MM.1S (cell line): ENCODE results near the gene COBLL1.

Source experiments
- DNase-seq: peaks from one replicate; pipeline ENCODE4 v3.0.0-alpha.2; 2015
- H2AFZ ChIP-seq: fragments of 300-600 bp; sonication (generic); 2 replicates; pipeline ENCODE4 v1.6.0; 2016; ENCODE audit warnings: antibody characterized with exemption, low read length
- H3F3A ChIP-seq: fragments of 300-600 bp; sonication (generic); 2 replicates; pipeline ENCODE4 v1.6.1; 2016; ENCODE audit warnings: mild to moderate bottlenecking, antibody characterized with exemption, low read length, moderate library complexity, mixed read lengths; ENCODE audit not compliant: insufficient read depth
- H3K27ac ChIP-seq: fragments of 300-600 bp; sonication (generic); 2 replicates; pipeline ENCODE4 v1.5.1; 2016; ENCODE audit warnings: mild to moderate bottlenecking, low read length
- H3K27me3 ChIP-seq: fragments of 300-600 bp; sonication (generic); replicated peaks from 2 replicates; pipeline ENCODE4 v1.6.0; 2016; ENCODE audit warnings: low read length; ENCODE audit not compliant: insufficient read depth
- H3K36me3 ChIP-seq: fragments of 300-600 bp; sonication (generic); replicated peaks from 2 replicates; pipeline ENCODE4 v1.6.1; 2016; ENCODE audit warnings: mild to moderate bottlenecking, low read length, mixed read lengths; ENCODE audit not compliant: insufficient read depth
- H3K4me1 ChIP-seq: fragments of 300-600 bp; sonication (generic); 2 replicates; pipeline ENCODE4 v1.6.1; 2016; ENCODE audit warnings: low read length, mixed read lengths
- H3K4me2 ChIP-seq: fragments of 300-600 bp; sonication (generic); 2 replicates; pipeline ENCODE4 v1.6.0; 2016; ENCODE audit warnings: low read depth, low read length
- H3K4me3 ChIP-seq: fragments of 300-600 bp; sonication (generic); 2 replicates; pipeline ENCODE4 v1.5.1; 2016; ENCODE audit warnings: low read length, mixed read lengths
- H3K79me2 ChIP-seq: fragments of 300-600 bp; sonication (generic); 2 replicates; pipeline ENCODE4 v1.6.1; 2016; ENCODE audit warnings: mixed run types, low read length, mixed read lengths
- H3K9ac ChIP-seq: fragments of 300-600 bp; sonication (generic); 2 replicates; pipeline ENCODE4 v1.6.1; 2016; ENCODE audit warnings: low read length, mixed read lengths
- H3K9me2 ChIP-seq: fragments of 300-600 bp; sonication (generic); replicated peaks from 2 replicates; pipeline ENCODE4 v1.6.1; 2016; ENCODE audit warnings: mild to moderate bottlenecking, low read length, mixed read lengths; ENCODE audit not compliant: insufficient read depth
- H3K9me3 ChIP-seq: fragments of 300-600 bp; sonication (generic); replicated peaks from 2 replicates; pipeline ENCODE4 v1.6.1; 2016; ENCODE audit warnings: mild to moderate bottlenecking, low read length, mixed read lengths; ENCODE audit not compliant: insufficient read depth
- H4K20me1 ChIP-seq: fragments of 300-600 bp; sonication (generic); 2 replicates; pipeline ENCODE4 v1.6.1; 2016; ENCODE audit warnings: mild to moderate bottlenecking, low read length, moderate library complexity, mixed read lengths; ENCODE audit not compliant: insufficient read depth
- CTCF ChIP-seq: fragments of 300-600 bp; sonication (generic); IDR thresholded peaks from 2 replicates; pipeline ENCODE4 v1.5.1; 2016; ENCODE audit warnings: antibody characterized with exemption, low read length, mixed read lengths
- EZH2 ChIP-seq: fragments of 300-600 bp; sonication (generic); optimal IDR thresholded peaks from 2 replicates; pipeline ENCODE3; 2017; ENCODE audit warnings: low read depth, mild to moderate bottlenecking, antibody characterized with exemption, low read length, mixed read lengths
- EZH2phosphoT487 ChIP-seq: fragments of 300-600 bp; sonication (generic); IDR thresholded peaks from 2 replicates; pipeline ENCODE4 v1.6.1; 2018; ENCODE audit warnings: antibody characterized with exemption, low read length

COBLL1 gene

GRCh38 chr2:164810843-164811242, 30.8 kb downstream of the COBLL1 start:
- Histone ChIP-seq H3K9me2 (no peaks in the 10 kb centered on the region), H3K4me2 (no peak overlapping the region), H3K36me3 (no peaks in the 10 kb centered on the region), H2AFZ (no peak overlapping the region), H3F3A (no peaks in the 10 kb centered on the region), H3K79me2 (peaks cover 10% of the 10 kb centered on the region; the same call in 1 of the 2 replicates), H3K27me3 (no peaks in the 10 kb centered on the region), H3K9ac (no peak overlapping the region), H3K27ac (no peak overlapping the region), H3K4me3 (no peak overlapping the region), H4K20me1 (no peaks in the 10 kb centered on the region), H3K4me1 (no peaks in the 10 kb centered on the region), H3K9me3 (no peaks in the 10 kb centered on the region)
- no peak for DNase-seq
- TF ChIP-seq CTCF, result no peak
- no peak for TF ChIP-seq EZH2
- no peak for TF ChIP-seq EZH2phosphoT487

GRCh38 chr2:164808776-164809175, 32.8 kb downstream of the COBLL1 start:
- H2AFZ ChIP-seq, result no peak overlapping the region
- H4K20me1 ChIP-seq, result no peaks in the 10 kb centered on the region
- H3K4me2 ChIP-seq, result no peak overlapping the region
- no peak overlapping the region for H3K9ac ChIP-seq
- H3K36me3 ChIP-seq, result no peaks in the 10 kb centered on the region
- H3F3A ChIP-seq, result no peaks in the 10 kb centered on the region
- H3K9me2 ChIP-seq, result no peaks in the 10 kb centered on the region
- H3K27ac ChIP-seq, result no peak overlapping the region
- H3K27me3 ChIP-seq, result no peaks in the 10 kb centered on the region
- no peaks in the 10 kb centered on the region for H3K4me1 ChIP-seq
- no peaks in the 10 kb centered on the region for H3K9me3 ChIP-seq
- no peak for DNase-seq
- TF ChIP-seq CTCF (no peak), EZH2phosphoT487 (no peak), EZH2 (no peak)
- peaks cover 10% of the 10 kb centered on the region; the same call in 1 of the 2 replicates for H3K79me2 ChIP-seq
- no peak overlapping the region for H3K4me3 ChIP-seq

- H3K9ac ChIP-seq, result no peak overlapping the region
- no peaks in the 10 kb centered on the region for H3K4me1 ChIP-seq
- TF ChIP-seq CTCF (no peak), EZH2 (no peak), EZH2phosphoT487 (no peak)
- no peak overlapping the region for H2AFZ ChIP-seq
- no peak overlapping the region for H3K27ac ChIP-seq
- H4K20me1 ChIP-seq, result no peaks in the 10 kb centered on the region
- H3K27me3 ChIP-seq, result no peaks in the 10 kb centered on the region
- peaks cover 6% of the 10 kb centered on the region; the same call in 1 of the 2 replicates for H3K79me2 ChIP-seq
- H3K9me3 ChIP-seq, result no peaks in the 10 kb centered on the region
- no peak for DNase-seq
- H3K36me3 ChIP-seq, result no peaks in the 10 kb centered on the region
- no peak overlapping the region for H3K4me2 ChIP-seq
- no peaks in the 10 kb centered on the region for H3K9me2 ChIP-seq
- H3K4me3 ChIP-seq, result no peak overlapping the region
- no peaks in the 10 kb centered on the region for H3F3A ChIP-seq
Measured at GRCh38 chr2:164803776-164804466, 37.7 kb downstream of the COBLL1 start.
